Endometrial microvascular endothelial cells (primary cell): ENCODE measurements around the gene KIF16B. TPM values are rescaled to one million over a fixed set of nuclear protein-coding genes. Genes with fewer than 3 reads are reported as not detected.
"Not testable (repeated sequence)": the region's sequence is repeated elsewhere in the genome, so short reads cannot be mapped to it uniquely, and the experiment has no call there.

Source experiments
- in situ Hi-C: cut with HindIII; loops from 2 replicates; pipeline ENCODE4 v1.10.0; 2017; ENCODE audit warnings: low sequenced_read_pairs, low pct_unique_long_range_greater_than_20kb; ENCODE audit errors: inconsistent ontology term
- total RNA-seq: library from RNA; depleted of rRNA; stranded (reverse); fragments of >200 nt; gene quantifications from one replicate; pipeline ENCODE4 v1.2.3, GENCODE V29; 2015; ENCODE audit errors: inconsistent ontology term

The KIF16B gene
- total RNA-seq, 1 donor from 2014 or later: 12.1 TPM

- in situ Hi-C loops: no loop called here
Measured at GRCh38 chr20:16530201-16530681, 43.0 kb downstream of the KIF16B start.

GRCh38 chr20:16528078-16528477 lies 45.2 kb downstream of the KIF16B start:
- in situ Hi-C loops: no loop called here

- in situ Hi-C loops: no loop called here
Measured at GRCh38 chr20:16527438-16527837, 45.8 kb downstream of the KIF16B start.

GRCh38 chr20:16526433-16527380 lies 46.5 kb downstream of the KIF16B start:
- in situ Hi-C loops: no loop called here

GRCh38 chr20:16522651-16523050 lies 50.6 kb downstream of the KIF16B start:
- in situ Hi-C loops: not testable (repeated sequence)

GRCh38 chr20:16520154-16520553 lies 53.1 kb downstream of the KIF16B start:
- in situ Hi-C loops: no loop called here

- in situ Hi-C loops: not testable (repeated sequence)
Measured at GRCh38 chr20:16519673-16520072, 53.6 kb downstream of the KIF16B start.

GRCh38 chr20:16518784-16519084 lies 54.5 kb downstream of the KIF16B start:
- in situ Hi-C loops: no loop called here

- in situ Hi-C loops: no loop called here
Measured at GRCh38 chr20:16517946-16518783, 55.1 kb downstream of the KIF16B start.

GRCh38 chr20:16516794-16517193 lies 56.5 kb downstream of the KIF16B start:
- in situ Hi-C loops: no loop called here

- in situ Hi-C loops: no loop called here
Measured at GRCh38 chr20:16515046-16515445, 58.2 kb downstream of the KIF16B start.

- in situ Hi-C loops: no loop called here
Measured at GRCh38 chr20:16514140-16514539, 59.1 kb downstream of the KIF16B start.

- in situ Hi-C loops: no loop called here
Measured at GRCh38 chr20:16505894-16506293, 67.4 kb downstream of the KIF16B start.

- in situ Hi-C loops: no loop called here
Measured at GRCh38 chr20:16501301-16501700, 71.9 kb downstream of the KIF16B start.

- in situ Hi-C loops: no loop called here
Measured at GRCh38 chr20:16500197-16500596, 73.1 kb downstream of the KIF16B start.

GRCh38 chr20:16498526-16499253 lies 74.6 kb downstream of the KIF16B start:
- in situ Hi-C loops: no loop called here

GRCh38 chr20:16497896-16498295 lies 75.4 kb downstream of the KIF16B start:
- in situ Hi-C loops: no loop called here

- in situ Hi-C loops: no loop called here
Measured at GRCh38 chr20:16493486-16493885, 79.8 kb downstream of the KIF16B start.

- in situ Hi-C loops: no loop called here
Measured at GRCh38 chr20:16491294-16491905, 81.8 kb downstream of the KIF16B start.
